GM08714 (cell line): ENCODE results near the gene ABHD14A.

Experiments
- H3K4me3 ChIP-seq: fragments of 200-500 bp; sonication (Bioruptor generic); 2 replicates; pipeline ENCODE4 v1.5.1; 2014; ENCODE audit warnings: mild to moderate bottlenecking, low read length, inconsistent platforms
- ZNF274 ChIP-seq: IDR thresholded peaks from 2 replicates; pipeline ENCODE4 v1.6.1; 2012; ENCODE audit warnings: mild to moderate bottlenecking, low read depth, low read length

The ABHD14A gene

GRCh38 chr3:52013802-52014598 lies 39.1 kb downstream of the ABHD14A start:
- no peak for TF ChIP-seq ZNF274
- no peak overlapping the region for H3K4me3 ChIP-seq

GRCh38 chr3:52014613-52015012 lies 39.7 kb downstream of the ABHD14A start:
- no peak for TF ChIP-seq ZNF274
- H3K4me3 ChIP-seq, result no peak overlapping the region

- no peak overlapping the region for H3K4me3 ChIP-seq
- TF ChIP-seq ZNF274, result no peak
These were observed 40.8 kb downstream of the ABHD14A start for GRCh38 chr3:52015438-52016228.

- TF ChIP-seq ZNF274, result no peak
These were observed 42.7 kb downstream of the ABHD14A start for GRCh38 chr3:52017586-52017985.

GRCh38 chr3:52018319-52019000 lies 43.6 kb downstream of the ABHD14A start:
- H3K4me3 ChIP-seq, result no peak overlapping the region
- TF ChIP-seq ZNF274, result no peak

More at GRCh38 chr3:52017586-52017985, 42.7 kb downstream of the ABHD14A start:
- H3K4me3 ChIP-seq, result no peak overlapping the region

- no peak overlapping the region for H3K4me3 ChIP-seq
- no peak for TF ChIP-seq ZNF274
These were observed 44.7 kb downstream of the ABHD14A start for GRCh38 chr3:52019352-52020080.

- no peak for TF ChIP-seq ZNF274
- no peak overlapping the region for H3K4me3 ChIP-seq
These were observed 45.9 kb downstream of the ABHD14A start for GRCh38 chr3:52020796-52021195.

GRCh38 chr3:52021489-52022268 lies 46.8 kb downstream of the ABHD14A start:
- no peak for TF ChIP-seq ZNF274

GRCh38 chr3:52022323-52023100 lies 47.6 kb downstream of the ABHD14A start:
- H3K4me3 ChIP-seq, result no peak overlapping the region
- TF ChIP-seq ZNF274, result no peak

More at GRCh38 chr3:52021489-52022268, 46.8 kb downstream of the ABHD14A start:
- no peak overlapping the region for H3K4me3 ChIP-seq

GRCh38 chr3:52023101-52023770 lies 48.4 kb downstream of the ABHD14A start:
- TF ChIP-seq ZNF274, result no peak
- no peak overlapping the region for H3K4me3 ChIP-seq

- no peak overlapping the region for H3K4me3 ChIP-seq
These were observed 49.2 kb downstream of the ABHD14A start for GRCh38 chr3:52023860-52024764.

More at GRCh38 chr3:52023860-52024764, 49.2 kb downstream of the ABHD14A start:
- TF ChIP-seq ZNF274, result no peak
